ENCODE measurements around the gene PLEKHJ1. TPM values are rescaled to one million over a fixed set of nuclear protein-coding genes. Genes with fewer than 3 reads are reported as not detected.

The PLEKHJ1 gene
- total and polyA plus RNA-seq, 2 experiments from 2014 or later = 255 to 342 TPM

DNA sequence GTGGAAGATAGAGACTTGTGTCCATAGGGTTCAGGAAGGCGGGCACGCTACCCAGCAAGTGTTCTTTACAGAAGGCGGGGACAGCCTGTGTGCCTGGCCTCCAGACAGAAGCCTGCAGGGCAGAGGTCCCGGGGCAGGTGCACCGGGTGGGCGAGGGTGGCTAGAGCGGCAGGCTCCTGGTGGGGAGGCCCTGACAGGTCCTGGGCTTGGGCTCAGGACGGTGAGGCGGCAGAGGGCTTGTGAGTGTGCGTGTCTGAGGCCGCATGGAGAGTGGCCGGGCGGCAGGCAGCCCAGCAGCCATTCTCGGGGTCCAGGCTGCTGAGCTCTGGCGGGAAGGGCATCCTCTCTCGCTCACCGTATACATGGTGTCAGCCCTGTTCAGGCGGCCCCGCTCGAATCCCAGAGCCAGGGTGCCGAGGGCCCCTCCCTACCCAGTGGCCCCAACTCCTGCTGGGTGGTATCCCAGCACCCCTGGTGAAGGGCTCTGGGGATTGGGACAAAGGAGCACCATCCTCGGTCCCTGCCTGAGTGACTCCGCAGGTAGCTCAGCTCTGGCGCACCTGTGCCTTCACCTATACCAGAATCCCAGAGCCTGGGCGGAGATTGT lies 10.0 kb upstream of the PLEKHJ1 start:
- peaks cover 6% of the 10 kb centered on the region for H3K27me3 ChIP-seq
- H3K27ac ChIP-seq = no peak overlapping the region
- no peaks in the 10 kb centered on the region for H3K9me3 ChIP-seq (ENCODE audit: low read depth)
- TF ChIP-seq, protein P1, sequence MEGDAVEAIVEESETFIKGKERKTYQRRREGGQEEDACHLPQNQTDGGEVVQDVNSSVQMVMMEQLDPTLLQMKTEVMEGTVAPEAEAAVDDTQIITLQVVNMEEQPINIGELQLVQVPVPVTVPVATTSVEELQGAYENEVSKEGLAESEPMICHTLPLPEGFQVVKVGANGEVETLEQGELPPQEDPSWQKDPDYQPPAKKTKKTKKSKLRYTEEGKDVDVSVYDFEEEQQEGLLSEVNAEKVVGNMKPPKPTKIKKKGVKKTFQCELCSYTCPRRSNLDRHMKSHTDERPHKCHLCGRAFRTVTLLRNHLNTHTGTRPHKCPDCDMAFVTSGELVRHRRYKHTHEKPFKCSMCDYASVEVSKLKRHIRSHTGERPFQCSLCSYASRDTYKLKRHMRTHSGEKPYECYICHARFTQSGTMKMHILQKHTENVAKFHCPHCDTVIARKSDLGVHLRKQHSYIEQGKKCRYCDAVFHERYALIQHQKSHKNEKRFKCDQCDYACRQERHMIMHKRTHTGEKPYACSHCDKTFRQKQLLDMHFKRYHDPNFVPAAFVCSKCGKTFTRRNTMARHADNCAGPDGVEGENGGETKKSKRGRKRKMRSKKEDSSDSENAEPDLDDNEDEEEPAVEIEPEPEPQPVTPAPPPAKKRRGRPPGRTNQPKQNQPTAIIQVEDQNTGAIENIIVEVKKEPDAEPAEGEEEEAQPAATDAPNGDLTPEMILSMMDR (IDR thresholded peaks at IDR 0.05; ENCODE audit: low read depth, low read length) = no peak
- peaks cover 43% of the 10 kb centered on the region for H3K36me3 ChIP-seq
- H3K4me1 ChIP-seq (ENCODE audit: low read depth) = no peaks in the 10 kb centered on the region
- DNase-seq (ENCODE audit: low read depth in 1 of 2, low spot score in 1 of 2) = no peak
- no peak overlapping the region for H3K4me3 ChIP-seq

- no peaks in the 10 kb centered on the region for H3K27me3 ChIP-seq
- H3K9me3 ChIP-seq (ENCODE audit: low read depth) = no peaks in the 10 kb centered on the region
- H3K4me3 ChIP-seq = no peak overlapping the region
- H3K4me1 ChIP-seq (ENCODE audit: low read depth) = peaks cover 2% of the 10 kb centered on the region
- no peak overlapping the region for H3K27ac ChIP-seq
- no peak for DNase-seq (ENCODE audit: low read depth in 1 of 2, low spot score in 1 of 2)
- peaks cover 43% of the 10 kb centered on the region for H3K36me3 ChIP-seq
- TF ChIP-seq, protein P1 (IDR thresholded peaks at IDR 0.05; ENCODE audit: low read depth, low read length) = no peak
Measured at GRCh38 chr19:2245273-2245672, 9.1 kb upstream of the PLEKHJ1 start.

DNA sequence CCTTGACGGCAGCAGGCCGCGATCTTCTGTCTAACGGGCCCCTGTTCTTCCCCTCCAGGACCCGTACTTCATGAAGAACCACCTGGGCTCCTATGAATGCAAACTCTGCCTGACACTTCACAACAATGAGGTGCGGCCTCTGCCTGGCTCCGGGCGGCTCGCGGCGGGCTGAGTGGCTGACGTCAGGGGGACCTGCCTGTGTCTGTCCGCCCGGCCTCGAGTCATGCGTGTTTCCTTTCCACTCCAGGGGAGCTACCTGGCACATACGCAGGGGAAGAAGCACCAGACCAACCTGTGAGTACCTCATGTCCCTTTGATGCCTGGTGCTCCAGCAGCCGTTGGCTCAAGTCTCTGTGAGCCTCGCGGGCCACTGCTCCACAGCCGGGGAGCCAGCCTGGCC lies 8.4 kb upstream of the PLEKHJ1 start:
- no peak for DNase-seq (ENCODE audit: low read depth in 1 of 2, low spot score in 1 of 2)
- Histone ChIP-seq H3K27me3 (no peaks in the 10 kb centered on the region), H3K27ac (no peak overlapping the region), H3K4me3 (no peak overlapping the region), H3K9me3 (ENCODE audit: low read depth) (no peaks in the 10 kb centered on the region), H3K36me3 (peaks cover 43% of the 10 kb centered on the region), H3K4me1 (ENCODE audit: low read depth) (peaks cover 10% of the 10 kb centered on the region)
- TF ChIP-seq, protein P1 (IDR thresholded peaks at IDR 0.05; ENCODE audit: low read depth, low read length) = no peak

DNA sequence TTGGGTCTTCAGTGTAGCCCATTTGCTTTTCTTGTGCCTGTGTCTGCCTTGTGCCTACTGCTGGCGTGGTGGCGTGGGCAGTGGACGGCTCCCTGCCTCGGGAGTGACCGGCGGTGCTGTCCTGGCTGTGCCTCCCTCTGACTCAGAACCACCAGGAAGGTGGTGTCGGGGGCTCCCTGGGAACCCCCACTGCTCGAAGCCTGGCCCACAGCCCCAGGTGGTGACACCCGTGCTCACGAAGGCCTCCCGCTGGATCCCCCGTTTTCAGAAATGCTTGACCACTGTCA lies 7.9 kb upstream of the PLEKHJ1 start:
- peaks cover 43% of the 10 kb centered on the region for H3K36me3 ChIP-seq
- H3K9me3 ChIP-seq (ENCODE audit: low read depth) = no peaks in the 10 kb centered on the region
- no peaks in the 10 kb centered on the region for H3K27me3 ChIP-seq
- no peak for DNase-seq (ENCODE audit: low read depth in 1 of 2, low spot score in 1 of 2)
- H3K27ac ChIP-seq = no peak overlapping the region
- TF ChIP-seq, protein P1 (IDR thresholded peaks at IDR 0.05; ENCODE audit: low read depth, low read length) = no peak
- H3K4me3 ChIP-seq = no peak overlapping the region
- H3K4me1 ChIP-seq (ENCODE audit: low read depth) = peaks cover 14% of the 10 kb centered on the region

DNA sequence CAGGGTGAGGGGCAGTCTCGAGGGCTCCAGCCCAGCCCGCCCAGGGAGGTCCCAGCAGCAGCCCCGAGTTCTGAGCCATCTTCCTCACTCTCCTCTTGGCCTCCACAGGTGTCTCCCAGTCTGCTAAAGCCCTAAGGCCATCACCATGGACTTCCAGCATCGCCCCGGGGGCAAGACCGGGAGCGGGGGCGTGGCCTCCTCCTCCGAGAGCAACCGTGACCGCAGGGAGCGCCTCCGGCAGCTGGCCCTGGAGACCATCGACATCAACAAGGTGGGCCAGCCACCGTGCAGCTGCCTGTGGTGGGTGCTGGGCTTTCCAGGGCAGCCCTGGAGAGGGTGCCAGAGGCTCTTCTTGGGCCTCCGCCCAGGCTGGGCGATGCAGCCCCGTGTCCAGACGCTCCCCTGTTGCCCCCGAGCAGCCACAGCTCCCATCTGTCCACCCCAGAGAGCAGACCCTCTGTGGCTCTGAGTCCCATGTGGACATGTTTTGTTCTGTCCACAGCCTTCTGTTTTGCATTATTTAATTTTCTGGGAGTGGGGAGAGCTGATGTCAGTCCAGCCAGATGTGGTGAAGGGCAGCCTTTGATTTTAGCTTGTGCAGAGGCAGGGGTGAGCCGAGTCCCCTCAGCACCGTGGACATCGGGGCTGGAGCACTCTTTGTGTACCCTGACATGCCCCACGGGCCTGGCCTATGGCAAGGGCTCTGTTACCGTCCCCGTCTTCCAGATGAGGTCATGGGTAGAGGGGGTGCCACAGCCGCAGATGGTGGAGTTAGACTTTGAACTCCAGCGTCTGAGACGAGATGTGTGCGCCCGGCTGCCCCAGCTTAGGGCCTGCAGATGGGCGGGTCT lies 7.4 kb upstream of the PLEKHJ1 start:
- H3K27ac ChIP-seq = no peak overlapping the region
- no peaks in the 10 kb centered on the region for H3K9me3 ChIP-seq (ENCODE audit: low read depth)
- TF ChIP-seq, protein P1 (IDR thresholded peaks at IDR 0.05; ENCODE audit: low read depth, low read length) = no peak
- no peaks in the 10 kb centered on the region for H3K27me3 ChIP-seq
- H3K4me1 ChIP-seq (ENCODE audit: low read depth) = peaks cover 20% of the 10 kb centered on the region
- H3K4me3 ChIP-seq = no peak overlapping the region
- DNase-seq (ENCODE audit: low read depth in 1 of 2, low spot score in 1 of 2) = no peak
- peaks cover 43% of the 10 kb centered on the region for H3K36me3 ChIP-seq
